ENCODE measurements around the gene SLC16A7.

- no peak for TF ChIP-seq CTCF (IDR thresholded peaks at IDR 0.05)
- TF ChIP-seq POLR2A (IDR thresholded peaks at IDR 0.05): no peak
Observed at GRCh38 chr12:59665701-59666100, 69.9 kb downstream of the SLC16A7 start.

All from vagina (tissue), 2 donors.